DMS153 treated with DMSO at 0.1 percent for 48 hours (cell line): Measurements from ENCODE around the gene LILRB2.
A peak's percentile ranks its signal among the peaks of the same experiment; 100 is the strongest.
"Not testable (repeated sequence)": the region's sequence is repeated elsewhere in the genome, so short reads cannot be mapped to it uniquely, and the experiment has no call there.

Source experiments
- DNase-seq: peaks from one replicate; lab custom pipeline; 2025; ENCODE audit not compliant: unreplicated experiment; lab: John Stamatoyannopoulos, UW

Gene LILRB2

GRCh38 chr19:54275951-54276350 lies 5.0 kb downstream of the LILRB2 start:
- DNase-seq, result no peak

- DNase-seq, result not testable (repeated sequence)
Observed at GRCh38 chr19:54274516-54274915, 6.4 kb downstream of the LILRB2 start.

GRCh38 chr19:54273821-54274220 lies 7.1 kb downstream of the LILRB2 start:
- DNase-seq, result no peak

GRCh38 chr19:54272181-54272580 lies 8.7 kb downstream of the LILRB2 start:
- DNase-seq, result not testable (repeated sequence)

- not testable (repeated sequence) for DNase-seq
Observed at GRCh38 chr19:54271587-54271986, 9.3 kb downstream of the LILRB2 start.

GRCh38 chr19:54271106-54271505 lies 9.8 kb downstream of the LILRB2 start:
- DNase-seq, result no peak

GRCh38 chr19:54268936-54269335 lies 12.0 kb downstream of the LILRB2 start:
- no peak for DNase-seq

- DNase-seq, result peak; percentile 23
Observed at GRCh38 chr19:54266133-54266532, 14.8 kb downstream of the LILRB2 start.

GRCh38 chr19:54262470-54262869 lies 18.4 kb downstream of the LILRB2 start:
- no peak for DNase-seq

- DNase-seq, result no peak
Observed at GRCh38 chr19:54262066-54262465, 18.8 kb downstream of the LILRB2 start.

- DNase-seq, result no peak
Observed at GRCh38 chr19:54257116-54257480, 23.8 kb downstream of the LILRB2 start, which contains the start of gene LILRB5. Gene LILRB5, minus strand, starts transcription at chr19:54257273. Its CDS starts 80 bp downstream, at chr19:54257193.

- no peak for DNase-seq
Observed at GRCh38 chr19:54256250-54257115, 24.4 kb downstream of the LILRB2 start.

GRCh38 chr19:54255105-54255775 lies 25.7 kb downstream of the LILRB2 start:
- DNase-seq, result no peak

- no peak for DNase-seq
Observed at GRCh38 chr19:54254195-54254906, 26.6 kb downstream of the LILRB2 start.

- DNase-seq, result no peak
Observed at GRCh38 chr19:54253331-54254194, 27.3 kb downstream of the LILRB2 start.

- DNase-seq, result no peak
Observed at GRCh38 chr19:54252845-54253244, 28.1 kb downstream of the LILRB2 start.

GRCh38 chr19:54252243-54252642 lies 28.7 kb downstream of the LILRB2 start:
- DNase-seq, result no peak

GRCh38 chr19:54248016-54248601 lies 32.8 kb downstream of the LILRB2 start:
- DNase-seq, result no peak

- no peak for DNase-seq
Observed at GRCh38 chr19:54247106-54247930, 33.6 kb downstream of the LILRB2 start.
